ENCODE data around the gene NEIL1.
"Not testable (repeated sequence)": the region's sequence is repeated elsewhere in the genome, so short reads cannot be mapped to it uniquely, and the experiment has no call there.

The NEIL1 gene

GRCh38 chr15:75335313-75335704 lies 11.5 kb upstream of the NEIL1 start:
- no peak for DNase-seq

GRCh38 chr15:75335705-75336355 lies 11.0 kb upstream of the NEIL1 start, which contains the start of gene COMMD4:
COMMD4 (plus strand) TSS chr15:75336063; CDS start chr15:75336090, 27 bp downstream.
- peak; percentile 34 for DNase-seq

DNA sequence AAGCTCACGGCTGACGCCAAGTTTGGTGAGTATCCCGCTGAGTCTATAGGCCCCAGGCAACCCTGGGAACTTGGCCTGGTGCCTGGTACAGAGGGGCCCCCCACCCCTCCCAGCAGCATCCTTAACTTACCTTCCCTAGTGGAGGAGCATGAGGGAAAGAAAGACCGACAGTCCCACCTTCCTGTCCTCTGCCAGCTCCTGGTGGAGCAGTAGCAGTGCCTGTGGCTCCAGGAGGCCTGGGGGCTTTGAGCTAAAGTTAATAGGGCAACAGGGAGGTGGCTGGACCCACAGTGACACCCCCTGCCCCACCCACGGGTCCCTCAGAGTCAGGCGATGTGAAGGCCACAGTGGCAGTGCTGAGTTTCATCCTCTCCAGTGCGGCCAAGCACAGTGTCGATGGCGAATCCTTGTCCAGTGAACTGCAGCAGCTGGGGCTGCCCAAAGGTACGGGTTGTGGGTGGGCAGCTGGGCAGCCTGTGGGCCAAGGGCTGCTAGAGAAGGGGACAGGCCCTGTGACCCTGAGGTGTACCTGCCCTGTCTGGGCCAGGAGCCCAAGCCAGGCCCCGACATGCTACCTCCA lies 8.1 kb upstream of the NEIL1 start:
- DNase-seq, result no peak

- DNase-seq, result no peak
Measured at GRCh38 chr15:75339531-75340240, 7.2 kb upstream of the NEIL1 start.

DNA sequence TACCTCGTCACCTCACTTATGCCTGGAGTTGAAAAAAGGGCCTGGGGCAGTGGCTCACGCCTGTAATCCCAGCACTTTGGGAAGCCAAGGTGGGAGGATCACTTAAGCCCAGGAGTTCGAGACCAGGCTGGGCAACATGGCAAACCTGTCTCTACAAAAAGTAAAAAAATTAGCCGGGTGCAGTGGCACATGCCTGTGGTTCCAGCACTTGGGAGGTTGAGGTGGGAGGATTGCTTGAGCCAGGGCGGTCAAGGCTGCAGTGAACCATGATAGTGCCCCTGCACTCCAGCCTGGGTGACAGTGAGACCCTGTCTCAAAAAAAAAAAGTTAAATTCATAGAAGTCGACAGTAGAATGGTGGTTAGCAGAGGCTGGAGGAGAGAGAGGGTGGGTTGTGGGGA lies 4.6 kb upstream of the NEIL1 start:
- no peak for DNase-seq

DNA sequence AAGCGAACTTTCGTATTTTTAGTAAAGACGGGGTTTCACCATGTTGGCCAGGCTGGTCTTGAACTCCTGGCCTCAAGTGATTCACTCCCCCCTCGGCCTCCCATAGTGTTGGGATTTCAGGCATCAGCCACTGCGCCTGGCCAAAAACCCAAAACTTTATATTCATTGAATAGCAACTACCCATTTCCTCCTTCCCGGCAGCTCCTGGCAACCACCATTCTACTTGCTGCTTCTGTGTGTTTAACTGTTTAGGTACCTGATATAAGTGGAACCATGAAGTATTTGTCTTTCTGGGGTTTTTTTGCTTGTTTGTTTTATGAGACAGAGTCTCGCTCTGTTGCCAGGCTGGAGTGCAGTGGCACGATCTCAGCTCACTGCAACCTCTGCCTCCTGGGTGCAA lies 2.9 kb upstream of the NEIL1 start:
- not testable (repeated sequence) for DNase-seq

GRCh38 chr15:75347222-75348033 lies 589 bp downstream of the NEIL1 start:
- DNase-seq, result no peak

DNA sequence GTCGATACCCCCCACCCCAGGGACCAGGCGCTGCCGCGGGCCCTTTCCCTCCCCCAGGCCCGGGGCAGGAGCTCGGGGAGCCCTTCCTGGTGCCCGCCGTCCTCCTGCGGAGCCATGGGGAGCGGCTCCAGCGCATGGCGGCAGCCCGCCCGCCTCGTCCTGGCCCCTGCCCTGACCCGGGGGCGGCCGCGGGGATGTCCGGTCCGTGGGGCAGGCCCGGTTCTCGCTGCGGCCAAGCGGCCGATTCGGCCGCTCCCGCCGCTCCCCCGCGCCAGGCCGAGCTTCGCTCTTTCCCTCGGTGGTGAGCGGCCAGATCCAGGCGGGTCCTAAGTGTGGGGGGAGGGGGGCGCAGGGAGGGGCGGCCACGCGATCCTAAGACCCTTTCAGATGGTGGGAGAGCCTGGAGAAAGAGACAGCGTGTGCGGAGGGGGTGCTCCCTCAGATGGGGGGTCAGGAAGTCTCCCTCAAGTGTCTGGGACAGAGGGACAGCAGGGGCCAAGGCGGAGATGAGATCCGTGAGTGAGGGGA lies 1.3 kb downstream of the NEIL1 start:
- DNase-seq, result no peak

DNA sequence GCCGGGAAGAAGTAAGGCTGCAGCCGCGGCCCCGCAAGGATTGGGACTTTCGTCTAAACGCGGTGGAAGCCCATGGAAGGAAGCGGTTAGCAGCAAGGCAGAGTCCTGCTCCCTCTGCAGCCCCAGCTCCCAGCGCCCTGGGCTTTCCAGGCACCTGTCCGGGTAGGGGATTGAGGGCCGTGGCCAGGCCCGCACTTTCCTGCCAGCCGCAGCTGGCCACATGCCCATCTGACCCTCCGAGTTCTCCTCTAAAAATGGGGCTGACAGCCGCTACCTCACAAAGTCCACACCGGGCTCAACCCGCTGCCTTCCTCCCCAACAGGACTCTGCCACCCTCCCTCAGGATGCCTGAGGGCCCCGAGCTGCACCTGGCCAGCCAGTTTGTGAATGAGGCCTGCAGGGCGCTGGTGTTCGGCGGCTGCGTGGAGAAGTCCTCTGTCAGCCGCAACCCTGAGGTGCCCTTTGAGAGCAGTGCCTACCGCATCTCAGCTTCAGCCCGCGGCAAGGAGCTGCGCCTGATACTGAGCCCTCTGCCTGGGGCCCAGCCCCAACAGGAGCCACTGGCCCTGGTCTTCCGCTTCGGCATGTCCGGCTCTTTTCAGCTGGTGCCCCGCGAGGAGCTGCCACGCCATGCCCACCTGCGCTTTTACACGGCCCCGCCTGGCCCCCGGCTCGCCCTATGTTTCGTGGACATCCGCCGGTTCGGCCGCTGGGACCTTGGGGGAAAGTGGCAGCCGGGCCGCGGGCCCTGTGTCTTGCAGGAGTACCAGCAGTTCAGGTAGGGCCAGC lies 1.9 kb downstream of the NEIL1 start:
- no peak for DNase-seq

DNA sequence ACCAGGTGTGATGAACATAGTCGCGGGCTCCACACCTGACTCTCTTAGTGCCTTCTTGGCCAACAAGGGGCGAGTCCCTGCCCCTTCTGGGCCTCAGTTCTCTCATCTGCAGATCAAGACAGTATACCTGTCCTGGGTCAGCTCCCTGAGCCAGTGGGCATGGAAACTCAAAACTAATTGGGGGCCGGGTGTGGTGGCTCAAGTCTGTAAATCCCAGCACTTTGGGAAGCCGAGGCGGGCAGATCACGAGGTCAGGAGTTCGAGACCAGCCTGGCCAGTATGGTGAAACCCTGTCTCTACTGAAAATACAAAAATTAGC lies 2.5 kb downstream of the NEIL1 start:
- DNase-seq, result not testable (repeated sequence)

GRCh38 chr15:75349851-75350588 lies 3.2 kb downstream of the NEIL1 start:
- no peak for DNase-seq

- DNase-seq, result no peak
Measured at GRCh38 chr15:75350601-75351361, 3.9 kb downstream of the NEIL1 start.

GRCh38 chr15:75352186-75353080 lies 5.6 kb downstream of the NEIL1 start:
- DNase-seq, result no peak

GRCh38 chr15:75353604-75354003 lies 6.8 kb downstream of the NEIL1 start:
- DNase-seq, result no peak

GRCh38 chr15:75354454-75354853 lies 7.6 kb downstream of the NEIL1 start:
- no peak for DNase-seq

- no peak for DNase-seq
Measured at GRCh38 chr15:75355369-75355768, 8.5 kb downstream of the NEIL1 start.

GRCh38 chr15:75356006-75356405 lies 9.2 kb downstream of the NEIL1 start:
- DNase-seq, result no peak

DNA sequence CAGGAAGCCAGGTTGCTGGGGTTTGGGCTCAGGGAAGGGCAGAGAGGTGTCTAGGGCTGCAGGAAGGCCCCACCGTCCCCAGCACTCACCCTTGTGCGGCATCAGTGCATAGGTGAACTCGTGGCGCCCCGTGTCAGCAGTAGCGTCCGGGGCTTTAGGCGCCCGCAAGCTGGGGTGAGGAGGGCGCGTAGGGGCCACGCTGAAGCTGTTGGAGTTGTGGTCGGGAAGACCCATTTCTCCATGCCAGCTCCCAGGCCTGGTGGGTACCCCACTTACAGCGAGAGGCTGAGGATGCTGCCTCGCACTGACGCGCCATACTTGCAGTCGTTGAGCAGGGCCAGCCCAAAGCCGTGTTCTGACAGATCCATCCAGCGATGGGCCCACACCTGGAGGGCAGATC lies 9.7 kb downstream of the NEIL1 start:
- DNase-seq, result no peak

- DNase-seq, result no peak
Measured at GRCh38 chr15:75357976-75358673, 11.3 kb downstream of the NEIL1 start.

Measured in NCI-H2081 treated with DMSO at 0.1 percent for 48 hours (cell line).